ENCODE results near the gene PDE4C.
A peak's percentile ranks its signal among the peaks of the same experiment; 100 is the strongest.

PDE4C gene

DNA sequence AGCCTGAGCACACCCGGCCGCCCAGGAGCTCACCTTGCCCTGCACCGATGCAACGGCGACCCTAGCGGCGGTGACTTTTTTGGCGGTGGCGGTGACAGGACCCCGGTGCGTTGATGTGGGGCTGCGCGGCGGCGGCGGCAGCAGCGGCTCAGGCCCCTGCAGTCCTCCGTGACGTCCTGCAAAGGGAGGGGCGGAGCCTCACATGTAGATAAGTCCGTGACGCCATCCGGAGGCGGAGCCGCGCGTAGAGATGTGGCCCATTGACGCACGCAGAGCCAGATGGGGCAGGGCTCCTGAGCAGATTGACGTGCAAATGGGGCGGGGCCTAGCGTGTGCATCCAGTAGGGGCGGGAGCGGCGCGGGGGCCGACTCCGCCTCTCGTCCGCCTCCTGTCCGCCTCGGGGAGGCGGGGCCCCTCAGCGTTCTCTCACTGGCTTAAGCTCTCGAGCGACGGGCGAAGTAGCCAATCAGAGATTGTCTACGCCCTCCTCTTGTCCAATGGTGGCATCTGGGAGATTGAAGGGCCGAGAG is 22.3 kb downstream of the PDE4C start, which contains the start of gene RAB3A:
RAB3A (minus strand) TSS at position 180 of the 531 bp plus-strand sequence. CDS start 1,302 bp downstream, outside the sequence.
- TF ChIP-seq CTCF (IDR thresholded peaks at IDR 0.05), result no peak
- no peak for TF ChIP-seq ZFX (IDR thresholded peaks at IDR 0.05; ENCODE audit: borderline replicate concordance)
- H3K27ac ChIP-seq, result peak within 1 kb of the TSS; percentile 68

- H3K27ac ChIP-seq, result peak overlapping the region; percentile 68
- TF ChIP-seq CTCF (IDR thresholded peaks at IDR 0.05) (no peak), ZFX (IDR thresholded peaks at IDR 0.05; ENCODE audit: borderline replicate concordance) (no peak)
Observed at GRCh38 chr19:18203408-18203862, 22.8 kb downstream of the PDE4C start.

GRCh38 chr19:18202778-18203407 is 23.3 kb downstream of the PDE4C start:
- H3K27ac ChIP-seq, result peak overlapping the region; percentile 68
- TF ChIP-seq CTCF (IDR thresholded peaks at IDR 0.05) (peak; percentile 14; the same call in 1 of the 2 replicates), ZFX (IDR thresholded peaks at IDR 0.05; ENCODE audit: borderline replicate concordance) (no peak)

DNA sequence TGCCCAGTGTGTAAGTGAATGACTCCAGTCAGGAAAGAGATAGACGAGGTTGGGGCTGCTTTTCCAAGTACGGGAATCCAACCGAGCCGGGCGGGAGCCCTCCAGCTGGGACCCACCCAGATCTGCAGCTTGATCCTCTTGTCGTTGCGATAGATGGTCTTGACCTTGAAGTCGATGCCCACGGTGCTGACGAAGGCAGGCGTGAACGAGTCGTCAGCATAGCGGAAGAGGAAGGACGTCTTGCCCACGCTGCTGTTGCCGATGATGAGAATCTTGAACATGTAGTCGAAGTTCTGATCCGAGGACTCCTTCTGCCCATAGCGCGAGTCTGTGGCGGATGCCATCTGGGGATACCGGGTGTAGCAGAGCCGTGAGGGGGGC is 23.9 kb downstream of the PDE4C start:
- no peak overlapping the region for H3K27ac ChIP-seq
- TF ChIP-seq CTCF (IDR thresholded peaks at IDR 0.05) (no peak), ZFX (IDR thresholded peaks at IDR 0.05; ENCODE audit: borderline replicate concordance) (no peak)

- no peak for TF ChIP-seq ZFX (IDR thresholded peaks at IDR 0.05; ENCODE audit: borderline replicate concordance)
- no peak for TF ChIP-seq CTCF (IDR thresholded peaks at IDR 0.05)
- H3K27ac ChIP-seq, result no peak overlapping the region
Observed at GRCh38 chr19:18198374-18198773, 27.9 kb downstream of the PDE4C start.

DNA sequence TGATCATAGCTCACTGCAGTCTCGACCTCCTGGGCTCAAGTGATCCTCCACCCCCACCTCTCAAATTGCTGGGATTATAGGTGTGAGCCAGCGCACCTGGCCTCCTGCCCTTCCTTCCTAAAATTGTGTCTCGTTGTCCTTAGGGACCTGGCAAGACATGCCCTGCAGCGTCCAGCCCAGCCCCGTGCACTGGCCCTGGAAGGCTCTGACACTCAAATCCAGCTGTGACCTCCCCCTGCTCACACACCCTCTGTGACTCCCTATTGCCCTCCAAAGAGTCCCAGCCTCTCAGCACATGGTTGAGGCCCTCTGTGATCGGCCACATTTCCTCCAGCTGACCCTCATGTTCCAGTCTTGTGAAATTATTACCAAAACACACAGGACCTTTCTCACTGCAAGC is 28.3 kb downstream of the PDE4C start:
- H3K27ac ChIP-seq, result no peak overlapping the region

More for the DNA sequence above, 28.3 kb downstream of the PDE4C start:
- TF ChIP-seq ZFX (IDR thresholded peaks at IDR 0.05; ENCODE audit: borderline replicate concordance), result no peak
- TF ChIP-seq CTCF (IDR thresholded peaks at IDR 0.05), result no peak

Measured in 22Rv1 (cell line).